Bronchial epithelial cell (primary cell): ENCODE results near the gene GIT1. TPM values are rescaled to one million over a fixed set of nuclear protein-coding genes. Genes with fewer than 3 reads are reported as not detected.
A peak's percentile ranks its signal among the peaks of the same experiment; 100 is the strongest.

ENCODE experiments used
- DNase-seq: peaks from one replicate; pipeline ENCODE4 v3.0.0-alpha.2; 2010; ENCODE audit warnings: low read depth
- FAIRE-seq: peaks from 2 replicates; lab custom pipeline; 2011; peaks lifted over from hg19 to GRCh38; lab: Jason Lieb, UNC
- H3K27me3 ChIP-seq: 2 replicates; pipeline ENCODE4 v1.5.1; 2011; ENCODE audit warnings: low read length; ENCODE audit not compliant: control insufficient read depth, insufficient read depth
- H3K36me3 ChIP-seq: 2 replicates; pipeline ENCODE4 v1.5.1; 2011; ENCODE audit warnings: low read length; ENCODE audit not compliant: control insufficient read depth, insufficient read depth
- H3K4me3 ChIP-seq: 2 replicates; pipeline ENCODE4 v1.5.1; 2011; ENCODE audit warnings: mild to moderate bottlenecking, low read depth, low read length, control low read depth
- CTCF ChIP-seq: IDR thresholded peaks from 2 replicates; pipeline ENCODE4 v1.5.1; 2011; ENCODE audit warnings: mild to moderate bottlenecking, moderate library complexity, low read length, control low read depth, inconsistent platforms; ENCODE audit not compliant: insufficient read depth, severe bottlenecking
- total RNA-seq: library from RNA; depleted of rRNA; stranded (reverse); fragments of >200 nt; gene quantifications from 2 replicates; pipeline ENCODE4 v1.2.1, GENCODE V29; 2014

The GIT1 gene
- total RNA-seq, 1 donor from 2014 or later = 16.3 TPM

GRCh38 chr17:29627951-29628350 lies 38.5 kb upstream of the GIT1 start:
- TF ChIP-seq CTCF = no peak
- H3K4me3 ChIP-seq = no peak overlapping the region
- no peaks in the 10 kb centered on the region for H3K27me3 ChIP-seq
- FAIRE-seq (no peak), DNase-seq (no peak)
- H3K36me3 ChIP-seq = peaks cover 4% of the 10 kb centered on the region

- no peaks in the 10 kb centered on the region for H3K27me3 ChIP-seq
- H3K4me3 ChIP-seq = no peak overlapping the region
- TF ChIP-seq CTCF = no peak
- DNase-seq (peak; percentile 76), FAIRE-seq (peak; percentile 18)
- no peaks in the 10 kb centered on the region for H3K36me3 ChIP-seq
Observed at GRCh38 chr17:29625037-29625750, 35.7 kb upstream of the GIT1 start.

- H3K4me3 ChIP-seq = no peak overlapping the region
- no peak for TF ChIP-seq CTCF
- H3K27me3 ChIP-seq = no peaks in the 10 kb centered on the region
- no peak for DNase-seq
- no peaks in the 10 kb centered on the region for H3K36me3 ChIP-seq
- FAIRE-seq = no peak
Observed at GRCh38 chr17:29624586-29624985, 35.1 kb upstream of the GIT1 start.

GRCh38 chr17:29623283-29623647 lies 33.8 kb upstream of the GIT1 start:
- TF ChIP-seq CTCF = no peak
- Histone ChIP-seq H3K4me3 (no peak overlapping the region), H3K27me3 (no peaks in the 10 kb centered on the region), H3K36me3 (no peaks in the 10 kb centered on the region)
- FAIRE-seq (peak; percentile 18), DNase-seq (no peak)

GRCh38 chr17:29622337-29623282 lies 33.2 kb upstream of the GIT1 start, which contains the start of gene CORO6:
TSS of gene CORO6 (minus strand) at chr17:29622912. CDS start at chr17:29621421, 1,491 bp downstream.
- H3K4me3 ChIP-seq = peak within 1 kb of the TSS; percentile 59
- FAIRE-seq (no peak), DNase-seq (no peak)
- no peak for TF ChIP-seq CTCF
- no peaks in the 10 kb centered on the region for H3K27me3 ChIP-seq
- no peaks in the 10 kb centered on the region for H3K36me3 ChIP-seq
